Medulla oblongata (tissue), 1 donor: ENCODE measurements around the gene TRDN.

ENCODE experiments used
- DNase-seq: peaks from one replicate; pipeline ENCODE4 v3.0.0-alpha.2; 2015; ENCODE audit errors: extremely low spot score

TRDN gene

GRCh38 chr6:123636782-123637181 lies at the start of gene TRDN:
TSS of gene TRDN (minus strand) at chr6:123636950. CDS start at chr6:123636775, 175 bp downstream.
- DNase-seq, result peak; percentile 15

GRCh38 chr6:123681957-123682462 lies 45.3 kb upstream of the TRDN start:
- no peak for DNase-seq

- no peak for DNase-seq
Observed at GRCh38 chr6:123677897-123678296, 41.1 kb upstream of the TRDN start.

- no peak for DNase-seq
Observed at GRCh38 chr6:123676793-123677192, 40.0 kb upstream of the TRDN start.

GRCh38 chr6:123668965-123669591 lies 32.3 kb upstream of the TRDN start:
- DNase-seq, result no peak

- DNase-seq, result no peak
Observed at GRCh38 chr6:123668063-123668462, 31.3 kb upstream of the TRDN start.

GRCh38 chr6:123663436-123663835 lies 26.7 kb upstream of the TRDN start:
- DNase-seq, result no peak

GRCh38 chr6:123662757-123663156 lies 26.0 kb upstream of the TRDN start:
- no peak for DNase-seq

GRCh38 chr6:123661105-123661891 lies 24.5 kb upstream of the TRDN start:
- no peak for DNase-seq

GRCh38 chr6:123659960-123660748 lies 23.4 kb upstream of the TRDN start:
- DNase-seq, result no peak

- no peak for DNase-seq
Observed at GRCh38 chr6:123658848-123659247, 22.1 kb upstream of the TRDN start.

- DNase-seq, result peak; percentile 30
Observed at GRCh38 chr6:123655521-123656306, 19.0 kb upstream of the TRDN start.

GRCh38 chr6:123648723-123649122 lies 12.0 kb upstream of the TRDN start:
- DNase-seq, result no peak

- no peak for DNase-seq
Observed at GRCh38 chr6:123648020-123648580, 11.3 kb upstream of the TRDN start.

GRCh38 chr6:123641497-123641896 lies 4.7 kb upstream of the TRDN start:
- DNase-seq, result no peak

- no peak for DNase-seq
Observed at GRCh38 chr6:123640567-123641187, 3.9 kb upstream of the TRDN start.

GRCh38 chr6:123638865-123639264 lies 2.1 kb upstream of the TRDN start:
- DNase-seq, result peak; percentile 33

GRCh38 chr6:123636282-123636681 lies 468 bp downstream of the TRDN start:
- no peak for DNase-seq

GRCh38 chr6:123635567-123635966 lies 1.2 kb downstream of the TRDN start:
- DNase-seq, result no peak

- no peak for DNase-seq
Observed at GRCh38 chr6:123635144-123635543, 1.6 kb downstream of the TRDN start.

- no peak for DNase-seq
Observed at GRCh38 chr6:123632641-123633040, 4.1 kb downstream of the TRDN start.
